Measurements from ENCODE around the gene VWA3A. TPM values are rescaled to one million over a fixed set of nuclear protein-coding genes. Genes with fewer than 3 reads are reported as not detected.
A peak's percentile ranks its signal among the peaks of the same experiment; 100 is the strongest.

Gene VWA3A
- total and polyA plus RNA-seq, 2 donors (not counting 3 experiments of a cell fraction or from before 2014, with no cell fraction given) = 0.12 to 0.84 TPM

GRCh38 chr16:22098405-22099255 is 6.3 kb downstream of the VWA3A start:
- Histone ChIP-seq H3K4me2 (ENCODE audit: insufficient read depth, low read length) (no peak overlapping the region), H3K27me3 (ENCODE audit: control insufficient read depth in 2 of 2, insufficient read depth in 2 of 2, low read length in 2 of 2) (peaks cover 0 to 2% of the 10 kb centered on the region in 2 experiments), H3K9ac (replicated peaks; ENCODE audit: extremely low read depth, insufficient read depth, low read length) (no peak overlapping the region), H3K9me3 (replicated peaks; ENCODE audit: control insufficient read depth, insufficient read depth, low read length) (no peaks in the 10 kb centered on the region), H3K79me2 (ENCODE audit: control insufficient read depth, insufficient read depth, low read length) (no peaks in the 10 kb centered on the region), H2AFZ (ENCODE audit: low read depth, low read length) (peak overlapping the region; percentile 76), H3K4me1 (ENCODE audit: control insufficient read depth, extremely low read depth, insufficient read depth, low read length) (no peaks in the 10 kb centered on the region), H3K27ac (ENCODE audit: insufficient read depth, low read depth, low read length) (no peak overlapping the region), H4K20me1 (replicated peaks; ENCODE audit: control insufficient read depth, extremely low read depth, insufficient read depth, low read length) (no peaks in the 10 kb centered on the region), H3K9me1 (replicated peaks; ENCODE audit: control insufficient read depth, extremely low read depth, insufficient read depth, low read length) (no peaks in the 10 kb centered on the region), H3K36me3 (ENCODE audit: control insufficient read depth in 2 of 2, extremely low read depth in 1 of 2, insufficient read depth in 2 of 2, low read length in 2 of 2) (no peaks in the 10 kb centered on the region), H3K4me3 (replicated peaks in 1 of 3; ENCODE audit: insufficient read depth in 1 of 3, low read depth in 1 of 3, low read length in 3 of 3) (no peak overlapping the region)
- ChIA-PET CTCF (interaction anchor here (0.7 to 5.5 kb wide), 37 partner anchors 8 to 152 kb away, joined by 3 to 100 read pairs (median 5); partner anchors contain the start of genes MOSMO, PDZD9 and UQCRC2), POLR2A (interaction anchor here (1.2 kb wide), 1 partner anchor 99 kb away, joined by 3 read pairs; no protein-coding TSS in a partner anchor)
- peak; percentile 55 for DNase-seq (ENCODE audit: low read depth, low spot score)
- TF ChIP-seq CTCF (IDR thresholded peaks at IDR 0.05; ENCODE audit: extremely low read depth in 1 of 2, insufficient read depth in 1 of 2, low read depth in 1 of 2, low read length in 2 of 2) (peak; percentile 53 to 65), JUN (IDR thresholded peaks at IDR 0.05; ENCODE audit: borderline replicate concordance, insufficient read depth, insufficient read length, low read depth) (no peak)
- dilution Hi-C loops (cut with MboI; ENCODE audit: extremely low pct_ligation_motif_present, low sequenced_read_pairs) (no loop called here), intact Hi-C loops (cut with micrococcal nuclease) (loop anchor here (1.0 kb wide), 3 partner anchors 90 to 145 kb away; partner anchors contain the start of genes PDZD9 and UQCRC2)
- BruUV-seq (replicated peaks) = no TSS peak
- FAIRE-seq = peak; percentile 86

Measured in endothelial cell of umbilical vein (primary cell).